ENCODE results near the gene FSIP1.
A peak's percentile ranks its signal among the peaks of the same experiment; 100 is the strongest.

Gene FSIP1

GRCh38 chr15:39684233-39684632 lies 98.4 kb downstream of the FSIP1 start:
- DNase-seq (ENCODE audit: low read depth) = no peak

- peak; percentile 65 for DNase-seq (ENCODE audit: low read depth)
Measured at GRCh38 chr15:39682366-39682765, 100.3 kb downstream of the FSIP1 start.

- DNase-seq (ENCODE audit: low read depth) = peak; percentile 93
Measured at GRCh38 chr15:39680868-39681267, 101.8 kb downstream of the FSIP1 start.

GRCh38 chr15:39672666-39673065 lies 110.0 kb downstream of the FSIP1 start:
- DNase-seq (ENCODE audit: low read depth) = peak; percentile 36

GRCh38 chr15:39672184-39672583 lies 110.5 kb downstream of the FSIP1 start:
- DNase-seq (ENCODE audit: low read depth) = no peak

GRCh38 chr15:39670687-39671086 lies 112.0 kb downstream of the FSIP1 start:
- no peak for DNase-seq (ENCODE audit: low read depth)

GRCh38 chr15:39669661-39670060 lies 113.0 kb downstream of the FSIP1 start:
- no peak for DNase-seq (ENCODE audit: low read depth)

GRCh38 chr15:39669241-39669640 lies 113.4 kb downstream of the FSIP1 start:
- DNase-seq (ENCODE audit: low read depth) = no peak

- no peak for DNase-seq (ENCODE audit: low read depth)
Measured at GRCh38 chr15:39668457-39668856, 114.2 kb downstream of the FSIP1 start.

GRCh38 chr15:39667382-39668127 lies 115.1 kb downstream of the FSIP1 start:
- no peak for DNase-seq (ENCODE audit: low read depth)

GRCh38 chr15:39666677-39667076 lies 116.0 kb downstream of the FSIP1 start:
- DNase-seq (ENCODE audit: low read depth) = peak; percentile 94

- DNase-seq (ENCODE audit: low read depth) = no peak
Measured at GRCh38 chr15:39665629-39666250, 116.9 kb downstream of the FSIP1 start.

GRCh38 chr15:39663704-39664250 lies 118.9 kb downstream of the FSIP1 start:
- no peak for DNase-seq (ENCODE audit: low read depth)

- DNase-seq (ENCODE audit: low read depth) = peak; percentile 38
Measured at GRCh38 chr15:39661776-39662175, 120.9 kb downstream of the FSIP1 start.

- no peak for DNase-seq (ENCODE audit: low read depth)
Measured at GRCh38 chr15:39658740-39659139, 123.9 kb downstream of the FSIP1 start.

- peak; percentile 86 for DNase-seq (ENCODE audit: low read depth)
Measured at GRCh38 chr15:39657668-39658067, 125.0 kb downstream of the FSIP1 start.

- DNase-seq (ENCODE audit: low read depth) = no peak
Measured at GRCh38 chr15:39657181-39657580, 125.5 kb downstream of the FSIP1 start.

GRCh38 chr15:39654304-39654703 lies 128.3 kb downstream of the FSIP1 start:
- DNase-seq (ENCODE audit: low read depth) = no peak

- no peak for DNase-seq (ENCODE audit: low read depth)
Measured at GRCh38 chr15:39651881-39652280, 130.8 kb downstream of the FSIP1 start.

GRCh38 chr15:39651295-39651694 lies 131.3 kb downstream of the FSIP1 start:
- no peak for DNase-seq (ENCODE audit: low read depth)

- no peak for DNase-seq (ENCODE audit: low read depth)
Measured at GRCh38 chr15:39649757-39650156, 132.9 kb downstream of the FSIP1 start.

- no peak for DNase-seq (ENCODE audit: low read depth)
Measured at GRCh38 chr15:39646425-39646824, 136.2 kb downstream of the FSIP1 start.

- DNase-seq (ENCODE audit: low read depth) = no peak
Measured at GRCh38 chr15:39645976-39646257, 136.7 kb downstream of the FSIP1 start.
